Nephron (organoid): Measurements from ENCODE around the gene SDR39U1.

Experiments used
- H3K27ac Mint-ChIP-seq, 3 experiments: 2 replicates each; pipeline ENCODE4 v1.8.0; 2020; ENCODE audit warnings: mixed read lengths in 3 of 3, mild to moderate bottlenecking in 2 of 3, moderate library complexity in 1 of 3
- H3K27me3 Mint-ChIP-seq: 2 replicates; pipeline ENCODE4 v1.8.0; 2021; ENCODE audit warnings: low read depth, mild to moderate bottlenecking, moderate library complexity, mixed read lengths
- H3K36me3 Mint-ChIP-seq: 2 replicates; pipeline ENCODE4 v1.8.0; 2020; ENCODE audit warnings: low read depth, mixed read lengths
- H3K4me1 Mint-ChIP-seq: 2 replicates; pipeline ENCODE4 v1.8.0; 2020; ENCODE audit warnings: mixed read lengths
- H3K4me3 Mint-ChIP-seq, 3 experiments: 2 replicates each; pipeline ENCODE4 v1.8.0; 2020; ENCODE audit warnings: mild to moderate bottlenecking in 3 of 3, mixed read lengths in 3 of 3, moderate library complexity in 2 of 3
- H3K9me3 Mint-ChIP-seq: 2 replicates; pipeline ENCODE4 v1.8.0; 2020; ENCODE audit warnings: mixed read lengths
- TF ChIP-seq, protein P1 (sequence below), 3 experiments: fragments of 200-600 bp; sonication (generic); IDR thresholded peaks; one replicate each; pipeline ENCODE4 v1.5.0; 2021; ENCODE audit warnings: antibody characterized with exemption in 3 of 3; ENCODE audit not compliant: unreplicated experiment in 3 of 3

Gene SDR39U1

DNA sequence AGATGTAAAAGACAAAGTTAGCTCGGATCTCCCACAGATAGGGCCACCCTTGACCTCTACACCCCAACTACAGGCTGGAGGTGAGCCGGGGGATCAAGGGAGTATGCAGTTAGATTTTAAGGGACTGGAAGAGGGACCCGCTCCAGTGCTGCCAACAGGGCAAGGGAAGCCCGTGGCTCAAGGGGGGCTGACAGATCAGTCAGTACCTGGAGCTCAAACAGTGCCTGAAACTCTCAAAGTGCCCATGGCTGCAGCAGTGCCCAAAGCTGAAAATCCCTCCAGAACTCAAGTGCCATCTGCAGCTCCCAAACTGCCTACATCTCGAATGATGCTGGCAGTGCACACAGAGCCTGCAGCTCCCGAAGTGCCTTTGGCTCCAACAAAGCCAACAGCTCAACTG, 33.4 kb downstream of the SDR39U1 start:
- Mint-ChIP-seq H3K4me1 (peaks cover 14% of the 10 kb centered on the region), H3K27ac (no peak overlapping the region), H3K27me3 (no peaks in the 10 kb centered on the region), H3K9me3 (no peaks in the 10 kb centered on the region), H3K4me3 (no peak overlapping the region), H3K36me3 (peaks cover 69% of the 10 kb centered on the region)
- TF ChIP-seq, protein P1, sequence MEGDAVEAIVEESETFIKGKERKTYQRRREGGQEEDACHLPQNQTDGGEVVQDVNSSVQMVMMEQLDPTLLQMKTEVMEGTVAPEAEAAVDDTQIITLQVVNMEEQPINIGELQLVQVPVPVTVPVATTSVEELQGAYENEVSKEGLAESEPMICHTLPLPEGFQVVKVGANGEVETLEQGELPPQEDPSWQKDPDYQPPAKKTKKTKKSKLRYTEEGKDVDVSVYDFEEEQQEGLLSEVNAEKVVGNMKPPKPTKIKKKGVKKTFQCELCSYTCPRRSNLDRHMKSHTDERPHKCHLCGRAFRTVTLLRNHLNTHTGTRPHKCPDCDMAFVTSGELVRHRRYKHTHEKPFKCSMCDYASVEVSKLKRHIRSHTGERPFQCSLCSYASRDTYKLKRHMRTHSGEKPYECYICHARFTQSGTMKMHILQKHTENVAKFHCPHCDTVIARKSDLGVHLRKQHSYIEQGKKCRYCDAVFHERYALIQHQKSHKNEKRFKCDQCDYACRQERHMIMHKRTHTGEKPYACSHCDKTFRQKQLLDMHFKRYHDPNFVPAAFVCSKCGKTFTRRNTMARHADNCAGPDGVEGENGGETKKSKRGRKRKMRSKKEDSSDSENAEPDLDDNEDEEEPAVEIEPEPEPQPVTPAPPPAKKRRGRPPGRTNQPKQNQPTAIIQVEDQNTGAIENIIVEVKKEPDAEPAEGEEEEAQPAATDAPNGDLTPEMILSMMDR (IDR thresholded peaks at IDR 0.05; ENCODE audit: unreplicated experiment in 3 of 3) = no peak

DNA sequence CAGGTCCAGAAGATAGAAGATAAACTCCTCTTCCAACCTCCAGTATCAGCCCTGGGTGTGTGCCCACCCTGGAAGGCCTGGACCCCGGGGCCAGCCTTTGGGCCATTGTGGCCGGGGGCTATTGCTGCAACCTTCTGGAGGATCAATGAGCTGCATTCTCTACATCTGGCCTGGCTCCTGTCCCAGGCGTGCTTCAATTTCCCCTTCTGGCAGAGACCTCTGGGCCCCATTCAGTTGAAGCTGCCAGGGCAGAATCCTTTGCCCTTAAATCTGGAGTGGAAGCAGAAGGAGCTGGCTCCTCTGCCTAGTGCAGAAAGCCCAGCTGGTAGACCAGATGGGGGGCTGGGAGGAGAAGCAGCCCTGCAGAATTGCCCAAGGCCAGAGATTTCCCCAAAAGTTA, 33.8 kb downstream of the SDR39U1 start:
- H3K27me3 Mint-ChIP-seq = no peaks in the 10 kb centered on the region
- TF ChIP-seq, protein P1 (IDR thresholded peaks at IDR 0.05; ENCODE audit: unreplicated experiment in 3 of 3) = no peak

DNA sequence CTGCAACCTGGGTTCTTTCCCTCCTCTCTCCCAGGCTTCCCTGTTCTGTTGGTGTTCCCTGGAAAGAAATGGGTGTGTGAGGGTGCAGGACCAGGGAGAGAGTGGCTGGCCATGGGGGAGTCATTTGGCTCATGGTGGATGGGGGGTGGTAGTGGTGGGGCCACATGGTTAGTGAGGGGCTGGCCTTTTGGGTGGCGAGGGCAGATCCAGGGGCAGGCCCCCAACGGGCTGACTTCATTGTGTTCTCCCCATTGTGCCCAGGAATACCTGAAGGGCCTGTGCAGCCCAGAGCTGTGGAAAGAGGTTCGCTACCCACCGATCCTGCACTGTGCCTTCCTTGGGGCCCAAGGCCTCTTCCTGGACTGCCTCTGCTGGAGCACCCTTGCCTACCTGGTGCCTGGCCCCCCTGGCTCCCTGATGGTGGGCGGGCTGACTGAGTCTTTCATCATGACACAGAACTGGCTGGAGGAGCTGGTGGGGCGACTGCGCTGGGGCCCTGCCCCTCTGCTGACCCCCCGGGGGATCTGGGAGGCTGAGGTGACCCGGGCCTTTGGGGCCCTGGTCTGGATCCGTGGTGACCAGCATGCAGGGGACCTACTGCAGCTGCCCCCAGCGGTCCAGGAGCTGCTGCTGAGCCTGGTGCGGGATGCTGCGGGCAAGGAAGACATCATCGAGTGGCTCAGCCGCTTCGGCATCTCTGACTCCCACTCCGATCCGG, 34.8 kb downstream of the SDR39U1 start:
- TF ChIP-seq, protein P1 (IDR thresholded peaks at IDR 0.05; ENCODE audit: unreplicated experiment in 3 of 3) = no peak
- peaks cover 28% of the 10 kb centered on the region for H3K4me1 Mint-ChIP-seq
- no peak overlapping the region for H3K4me3 Mint-ChIP-seq
- no peaks in the 10 kb centered on the region for H3K9me3 Mint-ChIP-seq
- H3K27me3 Mint-ChIP-seq = no peaks in the 10 kb centered on the region
- H3K27ac Mint-ChIP-seq = no peak overlapping the region
- H3K36me3 Mint-ChIP-seq = peaks cover 69% of the 10 kb centered on the region

More for the DNA sequence above, 33.8 kb downstream of the SDR39U1 start:
- H3K27ac Mint-ChIP-seq = no peak overlapping the region
- H3K9me3 Mint-ChIP-seq = no peaks in the 10 kb centered on the region
- H3K4me1 Mint-ChIP-seq = peaks cover 18% of the 10 kb centered on the region
- no peak overlapping the region for H3K4me3 Mint-ChIP-seq
- H3K36me3 Mint-ChIP-seq = peaks cover 69% of the 10 kb centered on the region

DNA sequence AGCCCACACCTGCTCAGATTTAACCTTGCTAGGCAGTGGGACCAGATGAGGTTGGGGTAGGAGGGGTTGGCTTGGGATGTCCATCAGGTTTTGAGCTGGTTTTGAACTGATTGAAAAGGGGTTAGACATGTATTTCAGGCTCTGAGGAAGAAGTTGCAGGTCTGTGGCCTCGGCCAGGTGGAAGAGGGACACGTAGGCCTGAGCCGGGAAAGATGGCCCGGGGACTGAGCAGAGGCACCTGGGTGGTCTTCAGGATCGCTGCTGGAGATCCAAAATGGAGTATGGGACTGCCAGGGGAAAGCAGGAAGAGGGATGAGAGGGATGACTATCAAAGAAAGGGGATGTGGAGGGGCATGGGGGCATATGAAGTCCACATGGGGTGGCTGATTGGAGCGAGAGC, 36.2 kb downstream of the SDR39U1 start:
- no peaks in the 10 kb centered on the region for H3K27me3 Mint-ChIP-seq
- H3K4me3 Mint-ChIP-seq = no peak overlapping the region
- no peaks in the 10 kb centered on the region for H3K9me3 Mint-ChIP-seq
- H3K36me3 Mint-ChIP-seq = peaks cover 59% of the 10 kb centered on the region
- peaks cover 42% of the 10 kb centered on the region for H3K4me1 Mint-ChIP-seq
- TF ChIP-seq, protein P1 (IDR thresholded peaks at IDR 0.05; ENCODE audit: unreplicated experiment in 3 of 3) = no peak
- H3K27ac Mint-ChIP-seq = no peak overlapping the region

DNA sequence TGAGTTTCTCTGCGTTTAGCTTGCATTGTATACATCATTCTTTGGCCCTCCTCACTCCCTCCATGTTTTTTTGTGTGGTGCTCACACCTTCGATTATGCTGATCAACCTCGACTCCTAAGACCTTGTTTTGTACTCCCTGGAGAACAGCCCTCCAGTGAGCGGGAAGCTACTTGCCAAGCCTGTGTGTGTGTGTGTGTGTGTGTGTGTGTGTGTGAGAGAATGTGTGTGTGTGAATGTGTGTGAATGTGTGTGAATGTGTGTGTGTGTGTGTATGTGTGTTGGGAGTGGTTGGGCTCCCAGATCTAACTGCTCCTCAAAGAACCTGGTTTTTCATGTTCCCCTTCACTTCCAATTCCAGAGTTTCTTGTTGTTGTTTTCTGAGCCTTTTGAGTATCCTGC, 37.8 kb downstream of the SDR39U1 start:
- Mint-ChIP-seq H3K4me3 (peak overlapping the region in 2 of 3 experiments; percentile 82 to 84), H3K36me3 (peaks cover 51% of the 10 kb centered on the region), H3K4me1 (peaks cover 52% of the 10 kb centered on the region), H3K9me3 (no peaks in the 10 kb centered on the region), H3K27ac (peak overlapping the region; percentile 12 to 91 (median 75)), H3K27me3 (no peaks in the 10 kb centered on the region)
- TF ChIP-seq, protein P1 (IDR thresholded peaks at IDR 0.05; ENCODE audit: unreplicated experiment in 3 of 3) = no peak
